ENCODE data around the gene MOCS1. TPM values are rescaled to one million over a fixed set of nuclear protein-coding genes. Genes with fewer than 3 reads are reported as not detected.

Gene MOCS1
- total and polyA plus RNA-seq, 4 donors: 10.3 to 23.0 (median 19.2) TPM

- no peaks in the 10 kb centered on the region for H3K36me3 ChIP-seq (ENCODE audit: control insufficient read depth in 4 of 4, insufficient read depth in 4 of 4, low read length in 4 of 4)
- TF ChIP-seq CTCF (IDR thresholded peaks at IDR 0.05; ENCODE audit: control extremely low read depth, extremely low read depth): no peak
- no peak overlapping the region for H3K4me3 ChIP-seq
- H3K4me1 ChIP-seq (ENCODE audit: control insufficient read depth in 5 of 5, insufficient read depth in 5 of 5, low read length in 5 of 5): peaks cover 0 to 29% (median 0%) of the 10 kb centered on the region in 5 donors
- peaks cover 0 to 4% (median 1%) of the 10 kb centered on the region in 4 donors for H3K9me3 ChIP-seq (ENCODE audit: control insufficient read depth in 4 of 4, insufficient read depth in 3 of 4, low read length in 3 of 4)
- ATAC-seq (ENCODE audit: insufficient read depth, low FRiP score): no peak
- no peak overlapping the region for H3K9ac ChIP-seq (ENCODE audit: insufficient read depth in 1 of 2, low read length in 2 of 2)
- no peaks in the 10 kb centered on the region for H3K27me3 ChIP-seq (ENCODE audit: control insufficient read depth in 3 of 3, insufficient read depth in 3 of 3, low read length in 2 of 3)
- DNase-seq: peak; percentile 40 to 67 (median 48)
- no peak overlapping the region for H3K27ac ChIP-seq (ENCODE audit: low read depth in 1 of 2, low read length in 1 of 2)
- 56 to 75% methylated on average over 5 of the region's 5 CpGs for WGBS, 2 donors
Observed at GRCh38 chr6:39961178-39961577, 26.9 kb upstream of the MOCS1 start.

- Histone ChIP-seq H3K4me1 (ENCODE audit: control insufficient read depth in 5 of 5, insufficient read depth in 5 of 5, low read length in 5 of 5) (peaks cover 0 to 29% (median 0%) of the 10 kb centered on the region in 5 donors), H3K27me3 (ENCODE audit: control insufficient read depth in 3 of 3, insufficient read depth in 3 of 3, low read length in 2 of 3) (no peaks in the 10 kb centered on the region), H3K27ac (ENCODE audit: low read depth in 1 of 2, low read length in 1 of 2) (no peak overlapping the region), H3K9ac (ENCODE audit: insufficient read depth in 1 of 2, low read length in 2 of 2) (no peak overlapping the region), H3K4me3 (no peak overlapping the region), H3K9me3 (ENCODE audit: control insufficient read depth in 4 of 4, insufficient read depth in 3 of 4, low read length in 3 of 4) (peaks cover 0 to 4% (median 1%) of the 10 kb centered on the region in 4 donors), H3K36me3 (ENCODE audit: control insufficient read depth in 4 of 4, insufficient read depth in 4 of 4, low read length in 4 of 4) (no peaks in the 10 kb centered on the region)
- no peak for ATAC-seq (ENCODE audit: insufficient read depth, low FRiP score)
- no peak for TF ChIP-seq CTCF (IDR thresholded peaks at IDR 0.05; ENCODE audit: control extremely low read depth, extremely low read depth)
- 84 to 85% methylated on average over 2 of the region's 2 CpGs for WGBS, 2 donors
- no peak for DNase-seq
Observed at GRCh38 chr6:39958947-39959346, 24.7 kb upstream of the MOCS1 start.

GRCh38 chr6:39956936-39957335 is 22.7 kb upstream of the MOCS1 start:
- Histone ChIP-seq H3K9me3 (ENCODE audit: control insufficient read depth in 4 of 4, insufficient read depth in 3 of 4, low read length in 3 of 4) (peaks cover 0 to 4% (median 1%) of the 10 kb centered on the region in 4 donors), H3K4me3 (no peak overlapping the region), H3K4me1 (ENCODE audit: control insufficient read depth in 5 of 5, insufficient read depth in 5 of 5, low read length in 5 of 5) (peaks cover 0 to 17% (median 1%) of the 10 kb centered on the region in 5 donors), H3K27ac (ENCODE audit: low read depth in 1 of 2, low read length in 1 of 2) (no peak overlapping the region), H3K27me3 (ENCODE audit: control insufficient read depth in 3 of 3, insufficient read depth in 3 of 3, low read length in 2 of 3) (no peaks in the 10 kb centered on the region), H3K36me3 (ENCODE audit: control insufficient read depth in 4 of 4, insufficient read depth in 4 of 4, low read length in 4 of 4) (no peaks in the 10 kb centered on the region), H3K9ac (ENCODE audit: insufficient read depth in 1 of 2, low read length in 2 of 2) (no peak overlapping the region)
- no peak for TF ChIP-seq CTCF (IDR thresholded peaks at IDR 0.05; ENCODE audit: control extremely low read depth, extremely low read depth)
- ATAC-seq (ENCODE audit: insufficient read depth, low FRiP score): no peak
- 92 to 97% methylated on average over 4 of the region's 4 CpGs for WGBS, 2 donors
- no peak for DNase-seq

GRCh38 chr6:39953076-39953618 is 18.9 kb upstream of the MOCS1 start:
- no peak overlapping the region for H3K9ac ChIP-seq (ENCODE audit: insufficient read depth in 1 of 2, low read length in 2 of 2)
- DNase-seq: peak; percentile 23 to 53 (median 27)
- 66 to 72% methylated on average over 2 of the region's 2 CpGs for WGBS, 2 donors
- no peak overlapping the region for H3K27ac ChIP-seq (ENCODE audit: low read depth in 1 of 2, low read length in 1 of 2)
- no peaks in the 10 kb centered on the region for H3K9me3 ChIP-seq (ENCODE audit: control insufficient read depth in 4 of 4, insufficient read depth in 3 of 4, low read length in 3 of 4)
- no peak for TF ChIP-seq CTCF (IDR thresholded peaks at IDR 0.05; ENCODE audit: control extremely low read depth, extremely low read depth)
- no peak overlapping the region for H3K4me3 ChIP-seq
- peaks cover 0 to 11% (median 1%) of the 10 kb centered on the region in 5 donors for H3K4me1 ChIP-seq (ENCODE audit: control insufficient read depth in 5 of 5, insufficient read depth in 5 of 5, low read length in 5 of 5)
- no peaks in the 10 kb centered on the region for H3K36me3 ChIP-seq (ENCODE audit: control insufficient read depth in 4 of 4, insufficient read depth in 4 of 4, low read length in 4 of 4)
- H3K27me3 ChIP-seq (ENCODE audit: control insufficient read depth in 3 of 3, insufficient read depth in 3 of 3, low read length in 2 of 3): no peaks in the 10 kb centered on the region
- ATAC-seq (ENCODE audit: insufficient read depth, low FRiP score): no peak

All from lung (tissue), 12 donors.